GM12878 (cell line): ENCODE results near the gene GRPEL2. TPM values are rescaled to one million over a fixed set of nuclear protein-coding genes. Genes with fewer than 3 reads are reported as not detected.

ENCODE experiments used
- ATAC-seq: fragments of 200-7000 bp; cut with Tn5 transposase; 3 replicates; pipeline ENCODE4 v1.9.1; 2020; ENCODE audit warnings: mild to moderate bottlenecking, moderate library complexity
- BruUV-seq: library from RNA; stranded (reverse); fragments of 400-500 nt; replicated peaks from 2 replicates; lab custom pipeline; 2021; lab: Mats Ljungman, UMichigan
- CTCF ChIA-PET: fragments of 300-600 bp; sonication (Branson Sonifier 250); formaldehyde crosslinking; extraction: SDS; loops from one replicate; lab custom pipeline; 2021; ENCODE audit warnings: inconsistent platforms; lab: Yijun Ruan, JAX
- POLR2A ChIA-PET: fragments of 350-600 bp; formaldehyde crosslinking; extraction: SDS; loops from one replicate; lab custom pipeline; 2021; ENCODE audit warnings: inconsistent platforms; lab: Charles Lee
- RAD21 ChIA-PET: fragments of 300-600 bp; sonication (Branson Sonifier 250); formaldehyde crosslinking; loops from one replicate; lab custom pipeline; 2023; ENCODE audit warnings: antibody characterized with exemption; ENCODE audit not compliant: unreplicated experiment; lab: Charles Lee
- SMC1A ChIA-PET: fragments of 300-600 bp; sonication (Branson Sonifier 250); formaldehyde crosslinking; loops from one replicate; lab custom pipeline; 2023; ENCODE audit not compliant: unreplicated experiment, uncharacterized antibody; lab: Charles Lee
- DNase-seq: peaks from one replicate; pipeline ENCODE4 v3.0.0-alpha.2; 2011; ENCODE audit warnings: low read depth, low spot score
- FAIRE-seq: peaks from 3 replicates; lab custom pipeline; 2011; peaks lifted over from hg19 to GRCh38; lab: Jason Lieb, UNC
- H2AFZ ChIP-seq: 2 replicates; pipeline ENCODE4 v1.6.0; 2011; ENCODE audit warnings: low read depth, low read length, control low read depth; ENCODE audit not compliant: control insufficient read depth
- H3K27ac ChIP-seq: 2 replicates; pipeline ENCODE4 v1.5.1; 2011; ENCODE audit warnings: control low read depth; ENCODE audit not compliant: control insufficient read depth, insufficient read depth
- H3K27me3 ChIP-seq, 2 experiments: replicated peaks in 1 of 2; 2 replicates each; pipeline versions ENCODE4 v1.6.0 to v1.6.1; 2011; ENCODE audit warnings: low read length in 1 of 2; ENCODE audit not compliant: control insufficient read depth in 2 of 2, insufficient read depth in 2 of 2
- H3K36me3 ChIP-seq, 2 experiments: 2 replicates each; pipeline ENCODE4 v1.5.1; 2011; ENCODE audit warnings: low read length in 1 of 2; ENCODE audit not compliant: control insufficient read depth in 2 of 2, insufficient read depth in 2 of 2
- H3K4me1 ChIP-seq: 2 replicates; pipeline ENCODE4 v1.6.1; 2011; ENCODE audit warnings: mild to moderate bottlenecking, low read length, moderate library complexity, mixed read lengths; ENCODE audit not compliant: control insufficient read depth, insufficient read depth
- H3K4me2 ChIP-seq: 2 replicates; pipeline ENCODE4 v1.6.0; 2011; ENCODE audit warnings: control low read depth; ENCODE audit not compliant: control insufficient read depth, insufficient read depth
- H3K4me3 ChIP-seq: fragments of 200-600 bp; sonication (generic); 2 replicates; pipeline ENCODE4 v1.5.1; 2016
- H3K79me2 ChIP-seq: 2 replicates; pipeline ENCODE4 v1.6.0; 2011; ENCODE audit warnings: low read length; ENCODE audit not compliant: control insufficient read depth, insufficient read depth
- H3K9ac ChIP-seq: 2 replicates; pipeline ENCODE4 v1.8.0; 2011; ENCODE audit warnings: low read length, control low read depth, mixed read lengths; ENCODE audit not compliant: control insufficient read depth, insufficient read depth
- H3K9me3 ChIP-seq: replicated peaks from 3 replicates; pipeline ENCODE4 v1.5.1; 2011; ENCODE audit warnings: mild to moderate bottlenecking, low read length; ENCODE audit not compliant: control insufficient read depth, insufficient read depth
- H4K20me1 ChIP-seq: 2 replicates; pipeline ENCODE4 v1.6.0; 2011; ENCODE audit not compliant: control insufficient read depth, insufficient read depth
- CREB1 ChIP-seq: IDR thresholded peaks from 2 replicates; pipeline ENCODE4 v1.6.1; 2012; ENCODE audit warnings: low read depth, mild to moderate bottlenecking, inconsistent platforms
- NR2C1 ChIP-seq: fragments of 450-650 bp; IDR thresholded peaks from 2 replicates; pipeline ENCODE4 v1.6.1; 2017; ENCODE audit warnings: antibody characterized with exemption, mild to moderate bottlenecking, moderate library complexity
- NR2F1 ChIP-seq: fragments of 450-650 bp; conservative IDR thresholded peaks from 2 replicates; pipeline ENCODE4 v1.6.1; 2017; ENCODE audit warnings: mild to moderate bottlenecking
- RB1 ChIP-seq: fragments of 450-650 bp; formaldehyde crosslinking; IDR thresholded peaks from 2 replicates; pipeline ENCODE4 v1.6.1; 2017; ENCODE audit warnings: mild to moderate bottlenecking, borderline replicate concordance
- ZZZ3 ChIP-seq: IDR thresholded peaks from 2 replicates; pipeline ENCODE4 v1.6.1; 2011; ENCODE audit warnings: low read depth; ENCODE audit not compliant: control insufficient read depth, insufficient read length
- WGBS: methylation state at CpG from one replicate; pipeline ENCODE4 v1.1.6; 2016; ENCODE audit warnings: low lambda C conversion rate; ENCODE audit not compliant: insufficient replicate concordance, insufficient coverage; ENCODE audit errors: missing lambda C conversion rate; 5-methylcytosine and 5-hydroxymethylcytosine counted together
- in situ Hi-C: fragments of 300-500 bp; cut with MboI; formaldehyde crosslinking; loops from 9 replicates; pipeline ENCODE4 v1.14.3; 2018; ENCODE audit warnings: mixed read lengths
- intact Hi-C: fragments of 100-400 bp; cut with micrococcal nuclease; formaldehyde crosslinking; loops from one replicate; pipeline ENCODE4 v1.14.2; 2022; ENCODE audit not compliant: unreplicated experiment
- polyA plus RNA-seq, 11 experiments: library from polyadenylated mRNA; depleted of rRNA in 4 of 11; unstranded in 6 of 11; stranded (reverse) in 5 of 11; fragments of >200 nt; fragmentation: Nextera tagmentation in 4 of 11; fragmentation: Illumina TruSeq in 1 of 11; extraction: Ambion mirVana in 4 of 11; extraction: Trizol in 1 of 11; gene quantifications; 1 replicate in 1 of 11; 2 replicates in 10 of 11; pipeline versions ENCODE4 v1.2.1 to v1.2.3, GENCODE V29; 2011 to 2016; ENCODE audit warnings: inconsistent platforms in 2 of 11, missing spikeins in 2 of 11, low read depth in 1 of 11
- total RNA-seq, 4 experiments: library from RNA; depleted of rRNA in 3 of 4; stranded (reverse); fragments of >200 nt in 3 of 4; fragmentation: Illumina TruSeq in 1 of 4; extraction: Trizol in 1 of 4; gene quantifications; 2 replicates each; pipeline versions ENCODE4 v1.2.1 to v1.2.3, GENCODE V29; 2013 to 2021
- TF ChIP-seq, protein P1 (sequence below): fragments of 450-650 bp; IDR thresholded peaks from 2 replicates; pipeline ENCODE4 v1.6.1; 2016; ENCODE audit warnings: mild to moderate bottlenecking, moderate library complexity, borderline replicate concordance
- TF ChIP-seq, protein P2 (sequence below): IDR thresholded peaks from 2 replicates; pipeline ENCODE4 v1.6.1; 2011; ENCODE audit warnings: borderline replicate concordance, low read depth, mild to moderate bottlenecking, moderate library complexity, mixed read lengths, low read length; ENCODE audit not compliant: insufficient read depth; ENCODE audit errors: extremely low read length
- TF ChIP-seq, protein P3 (sequence below): IDR thresholded peaks from 2 replicates; pipeline ENCODE4 v1.6.1; 2011; ENCODE audit warnings: mild to moderate bottlenecking, low read depth, low read length, moderate library complexity; ENCODE audit not compliant: insufficient replicate concordance
- TF ChIP-seq, protein P4 (sequence below), 3 experiments: IDR thresholded peaks in 2 of 3; conservative IDR thresholded peaks in 1 of 3; 2 replicates each; pipeline ENCODE4 v1.5.1; 2011; ENCODE audit warnings: low read depth in 3 of 3, low read length in 3 of 3, mild to moderate bottlenecking in 3 of 3, control low read depth in 2 of 3, moderate library complexity in 2 of 3, inconsistent platforms in 1 of 3, mixed read lengths in 1 of 3; ENCODE audit not compliant: control insufficient read depth in 2 of 3, insufficient read depth in 1 of 3; ENCODE audit errors: extremely low read depth in 1 of 3

GRPEL2 gene
- total and polyA plus RNA-seq, 10 of the 15 experiments (the other 5 are each of a cell fraction or from before 2014, with no cell fraction given), result 4.4 to 20.2 (median 14.1) TPM

DNA sequence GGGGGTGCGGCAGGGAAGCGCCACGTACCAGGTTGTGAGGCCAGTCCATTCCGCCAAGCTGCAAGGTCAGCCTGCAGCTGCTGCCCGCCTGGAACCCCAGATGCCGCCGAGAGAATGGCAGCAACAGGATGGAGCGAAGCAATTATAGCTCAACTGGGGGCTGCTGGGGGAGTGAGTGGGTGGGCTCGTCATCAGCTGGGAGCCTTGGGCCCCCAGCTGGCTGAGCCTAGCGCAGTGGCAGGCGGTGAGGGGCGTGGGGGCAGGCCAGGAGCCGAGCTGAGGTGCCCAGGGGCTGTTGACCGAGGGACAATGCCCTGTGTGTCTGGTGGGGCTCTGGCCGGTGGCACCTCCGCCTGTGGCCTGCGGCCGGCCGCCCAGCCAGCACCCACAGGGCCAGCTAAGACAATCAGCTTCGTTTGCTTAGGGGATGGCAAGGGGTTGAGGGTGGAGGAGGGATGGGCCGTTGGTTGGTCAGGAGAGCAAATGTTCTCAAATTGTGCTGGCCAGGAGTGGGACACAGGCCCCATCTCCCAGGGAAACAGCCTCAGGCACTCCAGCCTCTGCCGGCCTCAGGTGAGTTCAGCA, 34.0 kb downstream of the GRPEL2 start, which contains the start of gene IL17B (continued):
- TF ChIP-seq CREB1 (no peak), NR2C1 (no peak), ZZZ3 (no peak)
- TF ChIP-seq, protein P1, sequence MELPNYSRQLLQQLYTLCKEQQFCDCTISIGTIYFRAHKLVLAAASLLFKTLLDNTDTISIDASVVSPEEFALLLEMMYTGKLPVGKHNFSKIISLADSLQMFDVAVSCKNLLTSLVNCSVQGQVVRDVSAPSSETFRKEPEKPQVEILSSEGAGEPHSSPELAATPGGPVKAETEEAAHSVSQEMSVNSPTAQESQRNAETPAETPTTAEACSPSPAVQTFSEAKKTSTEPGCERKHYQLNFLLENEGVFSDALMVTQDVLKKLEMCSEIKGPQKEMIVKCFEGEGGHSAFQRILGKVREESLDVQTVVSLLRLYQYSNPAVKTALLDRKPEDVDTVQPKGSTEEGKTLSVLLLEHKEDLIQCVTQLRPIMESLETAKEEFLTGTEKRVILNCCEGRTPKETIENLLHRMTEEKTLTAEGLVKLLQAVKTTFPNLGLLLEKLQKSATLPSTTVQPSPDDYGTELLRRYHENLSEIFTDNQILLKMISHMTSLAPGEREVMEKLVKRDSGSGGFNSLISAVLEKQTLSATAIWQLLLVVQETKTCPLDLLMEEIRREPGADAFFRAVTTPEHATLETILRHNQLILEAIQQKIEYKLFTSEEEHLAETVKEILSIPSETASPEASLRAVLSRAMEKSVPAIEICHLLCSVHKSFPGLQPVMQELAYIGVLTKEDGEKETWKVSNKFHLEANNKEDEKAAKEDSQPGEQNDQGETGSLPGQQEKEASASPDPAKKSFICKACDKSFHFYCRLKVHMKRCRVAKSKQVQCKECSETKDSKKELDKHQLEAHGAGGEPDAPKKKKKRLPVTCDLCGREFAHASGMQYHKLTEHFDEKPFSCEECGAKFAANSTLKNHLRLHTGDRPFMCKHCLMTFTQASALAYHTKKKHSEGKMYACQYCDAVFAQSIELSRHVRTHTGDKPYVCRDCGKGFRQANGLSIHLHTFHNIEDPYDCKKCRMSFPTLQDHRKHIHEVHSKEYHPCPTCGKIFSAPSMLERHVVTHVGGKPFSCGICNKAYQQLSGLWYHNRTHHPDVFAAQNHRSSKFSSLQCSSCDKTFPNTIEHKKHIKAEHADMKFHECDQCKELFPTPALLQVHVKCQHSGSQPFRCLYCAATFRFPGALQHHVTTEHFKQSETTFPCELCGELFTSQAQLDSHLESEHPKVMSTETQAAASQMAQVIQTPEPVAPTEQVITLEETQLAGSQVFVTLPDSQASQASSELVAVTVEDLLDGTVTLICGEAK, result no peak
- TF ChIP-seq, protein P2, sequence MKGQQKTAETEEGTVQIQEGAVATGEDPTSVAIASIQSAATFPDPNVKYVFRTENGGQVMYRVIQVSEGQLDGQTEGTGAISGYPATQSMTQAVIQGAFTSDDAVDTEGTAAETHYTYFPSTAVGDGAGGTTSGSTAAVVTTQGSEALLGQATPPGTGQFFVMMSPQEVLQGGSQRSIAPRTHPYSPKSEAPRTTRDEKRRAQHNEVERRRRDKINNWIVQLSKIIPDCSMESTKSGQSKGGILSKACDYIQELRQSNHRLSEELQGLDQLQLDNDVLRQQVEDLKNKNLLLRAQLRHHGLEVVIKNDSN, result no peak

DNA sequence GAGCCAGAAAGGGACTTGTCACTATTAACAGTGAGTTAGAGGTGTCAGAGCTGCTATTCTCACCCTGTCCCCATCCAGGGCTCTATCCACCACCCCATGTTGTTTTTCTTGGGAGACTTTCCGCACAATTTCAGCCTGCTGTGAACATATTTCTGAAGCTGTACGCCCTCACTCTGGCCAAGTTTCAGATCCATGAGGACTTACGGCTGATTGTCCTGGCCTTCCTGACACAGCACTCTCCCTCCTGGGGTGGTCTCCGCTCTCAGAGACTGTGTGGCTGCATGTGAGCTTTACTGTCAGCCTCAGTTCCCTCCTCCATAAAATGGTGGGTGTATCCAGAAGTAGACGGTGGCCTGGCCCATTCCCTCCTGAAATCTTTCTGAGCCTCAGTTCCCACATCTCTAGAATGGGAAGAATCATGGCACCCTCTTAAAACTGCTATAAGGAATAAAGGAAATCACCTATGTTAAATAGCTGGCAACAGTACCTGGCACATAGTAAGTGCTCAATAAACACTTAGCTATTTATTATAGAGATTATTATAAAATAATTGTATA, 34.6 kb downstream of the GRPEL2 start:
- Histone ChIP-seq H3K4me3 (no peak overlapping the region), H3K79me2 (no peaks in the 10 kb centered on the region), H4K20me1 (no peaks in the 10 kb centered on the region), H3K27me3 (peaks cover 0 to 2% of the 10 kb centered on the region in 2 experiments; a peak in 2 of 4 replicates), H3K4me2 (no peak overlapping the region), H2AFZ (no peak overlapping the region), H3K36me3 (no peaks in the 10 kb centered on the region), H3K4me1 (no peaks in the 10 kb centered on the region), H3K9me3 (no peaks in the 10 kb centered on the region), H3K9ac (no peak overlapping the region), H3K27ac (no peak overlapping the region)
- 60% methylated on average over 5 of the region's 5 CpGs for WGBS
- ChIA-PET POLR2A (no interaction called here), SMC1A (interaction anchor here (2.0 to 6.5 kb wide), 2 partner anchors 53 to 185 kb away, joined by 7 to 52 read pairs; no protein-coding TSS in a partner anchor), CTCF (interaction anchor here (0.7 to 12.8 kb wide), 10 partner anchors 8 to 238 kb away, joined by 3 to 137 read pairs (median 24); no protein-coding TSS in a partner anchor), RAD21 (interaction anchor here (0.9 to 4.9 kb wide), 4 partner anchors 49 to 185 kb away, joined by 3 to 22 read pairs (median 4); partner anchors contain the start of gene CSNK1A1)
- BruUV-seq, result no TSS peak
- intact Hi-C loops (loop anchor here (5.0 kb wide), 1 partner anchor 237 kb away; no protein-coding TSS in a partner anchor), in situ Hi-C loops (no loop called here)
- no peak for ATAC-seq
- no peak for DNase-seq
- no peak for FAIRE-seq
- TF ChIP-seq NR2F1, result no peak
- TF ChIP-seq, protein P3, sequence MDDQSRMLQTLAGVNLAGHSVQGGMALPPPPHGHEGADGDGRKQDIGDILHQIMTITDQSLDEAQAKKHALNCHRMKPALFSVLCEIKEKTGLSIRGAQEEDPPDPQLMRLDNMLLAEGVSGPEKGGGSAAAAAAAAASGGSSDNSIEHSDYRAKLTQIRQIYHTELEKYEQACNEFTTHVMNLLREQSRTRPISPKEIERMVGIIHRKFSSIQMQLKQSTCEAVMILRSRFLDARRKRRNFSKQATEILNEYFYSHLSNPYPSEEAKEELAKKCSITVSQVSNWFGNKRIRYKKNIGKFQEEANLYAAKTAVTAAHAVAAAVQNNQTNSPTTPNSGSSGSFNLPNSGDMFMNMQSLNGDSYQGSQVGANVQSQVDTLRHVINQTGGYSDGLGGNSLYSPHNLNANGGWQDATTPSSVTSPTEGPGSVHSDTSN, result no peak
- no peak for TF ChIP-seq RB1
- no peak for TF ChIP-seq CREB1
- TF ChIP-seq, protein P4, sequence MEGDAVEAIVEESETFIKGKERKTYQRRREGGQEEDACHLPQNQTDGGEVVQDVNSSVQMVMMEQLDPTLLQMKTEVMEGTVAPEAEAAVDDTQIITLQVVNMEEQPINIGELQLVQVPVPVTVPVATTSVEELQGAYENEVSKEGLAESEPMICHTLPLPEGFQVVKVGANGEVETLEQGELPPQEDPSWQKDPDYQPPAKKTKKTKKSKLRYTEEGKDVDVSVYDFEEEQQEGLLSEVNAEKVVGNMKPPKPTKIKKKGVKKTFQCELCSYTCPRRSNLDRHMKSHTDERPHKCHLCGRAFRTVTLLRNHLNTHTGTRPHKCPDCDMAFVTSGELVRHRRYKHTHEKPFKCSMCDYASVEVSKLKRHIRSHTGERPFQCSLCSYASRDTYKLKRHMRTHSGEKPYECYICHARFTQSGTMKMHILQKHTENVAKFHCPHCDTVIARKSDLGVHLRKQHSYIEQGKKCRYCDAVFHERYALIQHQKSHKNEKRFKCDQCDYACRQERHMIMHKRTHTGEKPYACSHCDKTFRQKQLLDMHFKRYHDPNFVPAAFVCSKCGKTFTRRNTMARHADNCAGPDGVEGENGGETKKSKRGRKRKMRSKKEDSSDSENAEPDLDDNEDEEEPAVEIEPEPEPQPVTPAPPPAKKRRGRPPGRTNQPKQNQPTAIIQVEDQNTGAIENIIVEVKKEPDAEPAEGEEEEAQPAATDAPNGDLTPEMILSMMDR (IDR thresholded peaks at IDR 0.05 in 2 of 3, conservative IDR thresholded peaks at IDR 0.05 in 1 of 3; ENCODE audit: control insufficient read depth in 2 of 3, extremely low read depth in 1 of 3, insufficient read depth in 1 of 3, low read depth in 3 of 3, low read length in 3 of 3), result no peak
